NCI-H128 (cell line): ENCODE data around the gene THAP7.

ENCODE experiments used
- DNase-seq: peaks from one replicate; lab custom pipeline; 2025; ENCODE audit not compliant: unreplicated experiment; lab: John Stamatoyannopoulos, UW

Gene THAP7

GRCh38 chr22:20965104-20965887 lies 36.6 kb downstream of the THAP7 start:
- DNase-seq = no peak

- no peak for DNase-seq
These were observed 37.2 kb downstream of the THAP7 start for GRCh38 chr22:20964799-20965103.

GRCh38 chr22:20964090-20964798 lies 37.7 kb downstream of the THAP7 start:
- no peak for DNase-seq

- no peak for DNase-seq
These were observed 38.5 kb downstream of the THAP7 start for GRCh38 chr22:20963201-20964052.

- no peak for DNase-seq
These were observed 39.4 kb downstream of the THAP7 start for GRCh38 chr22:20962491-20962945.

- no peak for DNase-seq
These were observed 41.3 kb downstream of the THAP7 start for GRCh38 chr22:20960609-20961008.

- no peak for DNase-seq
These were observed 42.1 kb downstream of the THAP7 start for GRCh38 chr22:20959578-20960461.

- DNase-seq = no peak
These were observed 44.1 kb downstream of the THAP7 start for GRCh38 chr22:20957683-20958431.

- DNase-seq = no peak
These were observed 44.7 kb downstream of the THAP7 start for GRCh38 chr22:20957102-20957682.

GRCh38 chr22:20956258-20957101 lies 45.4 kb downstream of the THAP7 start:
- DNase-seq = no peak

- DNase-seq = no peak
These were observed 46.4 kb downstream of the THAP7 start for GRCh38 chr22:20955548-20955947.

- DNase-seq = no peak
These were observed 48.0 kb downstream of the THAP7 start for GRCh38 chr22:20953668-20954500.

GRCh38 chr22:20953342-20953608 lies 48.6 kb downstream of the THAP7 start:
- no peak for DNase-seq

- DNase-seq = no peak
These were observed 49.2 kb downstream of the THAP7 start for GRCh38 chr22:20952544-20953341.

- DNase-seq = no peak
These were observed 50.0 kb downstream of the THAP7 start for GRCh38 chr22:20951932-20952380.

- no peak for DNase-seq
These were observed 50.6 kb downstream of the THAP7 start for GRCh38 chr22:20951151-20951931.
